Islet precursor cell (in vitro differentiated cells): Measurements from ENCODE around the gene GPR142.
"Not testable (repeated sequence)": the region's sequence is repeated elsewhere in the genome, so short reads cannot be mapped to it uniquely, and the experiment has no call there.

ENCODE experiments used
- DNase-seq: peaks from one replicate; pipeline ENCODE4 v3.0.0-alpha.2; 2018

The GPR142 gene

GRCh38 chr17:74394977-74395376, 27.7 kb downstream of the GPR142 start:
- peak; percentile 89 for DNase-seq

GRCh38 chr17:74396567-74396966, 29.3 kb downstream of the GPR142 start:
- DNase-seq: no peak

GRCh38 chr17:74402048-74402447, 34.7 kb downstream of the GPR142 start:
- peak; percentile 66 for DNase-seq

- peak; percentile 72 for DNase-seq
Observed at GRCh38 chr17:74403512-74404137, 36.3 kb downstream of the GPR142 start.

GRCh38 chr17:74404218-74404617, 36.9 kb downstream of the GPR142 start:
- peak; percentile 92 for DNase-seq

- DNase-seq: peak; percentile 54
Observed at GRCh38 chr17:74404789-74405188, 37.5 kb downstream of the GPR142 start.

- DNase-seq: not testable (repeated sequence)
Observed at GRCh38 chr17:74405311-74405710, 38.0 kb downstream of the GPR142 start.

- DNase-seq: no peak
Observed at GRCh38 chr17:74407384-74407783, 40.1 kb downstream of the GPR142 start.

- DNase-seq: peak; percentile 91
Observed at GRCh38 chr17:74408262-74408661, 41.0 kb downstream of the GPR142 start.

- no peak for DNase-seq
Observed at GRCh38 chr17:74408815-74409214, 41.5 kb downstream of the GPR142 start.

GRCh38 chr17:74410001-74410443, 42.7 kb downstream of the GPR142 start:
- DNase-seq: peak; percentile 83

- DNase-seq: no peak
Observed at GRCh38 chr17:74412581-74412980, 45.3 kb downstream of the GPR142 start.

- no peak for DNase-seq
Observed at GRCh38 chr17:74413491-74413890, 46.2 kb downstream of the GPR142 start.

GRCh38 chr17:74414510-74414909, 47.2 kb downstream of the GPR142 start:
- peak; percentile 56 for DNase-seq

GRCh38 chr17:74415608-74416396, 48.5 kb downstream of the GPR142 start:
- DNase-seq: no peak

- peak; percentile 89 for DNase-seq
Observed at GRCh38 chr17:74417178-74418045, 50.1 kb downstream of the GPR142 start.

- peak; percentile 93 for DNase-seq
Observed at GRCh38 chr17:74419928-74420411, 52.7 kb downstream of the GPR142 start.
